LoVo (cell line): Measurements from ENCODE around the gene KPTN.

Source experiments
- DNase-seq: peaks from one replicate; pipeline ENCODE4 v3.0.0-alpha.2; 2016; ENCODE audit warnings: low spot score

Gene KPTN

DNA sequence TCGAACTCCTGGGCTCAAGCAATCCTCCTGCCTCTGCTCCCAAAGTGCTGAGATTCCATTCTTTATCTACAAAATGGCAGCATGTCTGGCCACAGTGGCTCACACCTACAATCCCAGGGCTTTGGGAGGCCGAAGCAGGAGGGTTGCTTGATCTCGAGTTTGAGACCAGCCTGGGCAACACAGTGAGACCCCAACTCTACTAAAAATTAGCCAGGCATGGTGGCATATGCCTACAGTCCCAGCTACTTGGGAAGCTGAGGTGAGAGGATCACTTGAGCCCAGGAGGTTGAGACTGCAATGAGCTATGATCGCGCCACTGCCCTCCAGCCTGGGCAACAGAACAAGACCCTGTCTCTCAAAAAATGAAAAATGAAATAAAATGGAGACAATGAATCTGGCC, 24.7 kb upstream of the KPTN start:
- DNase-seq = no peak

DNA sequence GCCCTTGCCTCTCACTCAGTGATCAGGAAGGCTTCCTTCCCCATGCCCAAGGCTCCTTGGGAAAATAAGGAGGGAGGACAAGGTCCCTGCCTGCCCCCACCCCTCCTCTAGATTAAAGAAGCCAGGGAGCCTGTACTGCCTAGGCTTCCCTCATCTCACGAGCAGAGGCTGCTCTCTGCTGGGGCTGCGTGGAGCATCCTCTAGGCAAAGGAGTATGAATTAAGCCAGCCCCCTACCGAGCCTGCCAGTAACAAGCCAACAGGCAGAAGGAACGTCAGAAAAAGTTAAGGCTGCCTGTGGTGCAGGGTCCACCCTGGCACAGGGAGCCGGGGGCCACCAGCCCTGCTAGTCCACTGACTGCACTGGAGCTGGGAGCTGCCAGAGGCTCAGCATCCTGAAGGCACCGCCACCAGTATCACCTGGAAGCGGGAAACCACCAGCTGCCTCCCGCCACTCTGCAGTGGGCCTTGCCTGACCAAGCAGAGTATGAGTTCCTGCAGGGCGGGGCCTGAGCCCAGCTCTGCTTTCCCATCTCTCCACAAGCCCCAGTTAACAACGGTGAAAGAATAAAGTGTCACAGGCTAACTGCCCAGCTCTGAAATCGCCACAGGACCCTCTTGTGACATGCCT, 24.0 kb upstream of the KPTN start:
- DNase-seq = no peak

DNA sequence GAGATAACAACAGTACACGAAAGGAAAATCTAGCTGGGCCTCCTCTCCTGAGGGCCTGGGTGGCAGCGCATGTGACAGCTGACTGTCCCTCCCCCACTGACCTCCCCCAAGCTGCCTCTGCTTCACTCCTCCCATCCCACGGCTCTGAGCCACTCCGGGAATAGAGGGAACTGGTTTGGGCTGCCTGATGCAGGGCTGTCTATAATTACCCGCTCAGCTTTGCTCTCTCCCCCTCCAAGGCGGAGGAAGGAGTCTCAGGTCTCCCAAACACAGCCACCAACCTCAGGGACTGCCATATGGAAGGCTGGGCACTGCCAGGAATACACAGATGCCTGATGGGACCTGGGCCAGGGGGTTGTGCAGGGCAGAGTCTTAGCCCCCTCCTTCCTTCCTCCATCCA, 23.0 kb upstream of the KPTN start:
- DNase-seq = no peak

GRCh38 chr19:47506459-47506858, 22.4 kb upstream of the KPTN start:
- no peak for DNase-seq

DNA sequence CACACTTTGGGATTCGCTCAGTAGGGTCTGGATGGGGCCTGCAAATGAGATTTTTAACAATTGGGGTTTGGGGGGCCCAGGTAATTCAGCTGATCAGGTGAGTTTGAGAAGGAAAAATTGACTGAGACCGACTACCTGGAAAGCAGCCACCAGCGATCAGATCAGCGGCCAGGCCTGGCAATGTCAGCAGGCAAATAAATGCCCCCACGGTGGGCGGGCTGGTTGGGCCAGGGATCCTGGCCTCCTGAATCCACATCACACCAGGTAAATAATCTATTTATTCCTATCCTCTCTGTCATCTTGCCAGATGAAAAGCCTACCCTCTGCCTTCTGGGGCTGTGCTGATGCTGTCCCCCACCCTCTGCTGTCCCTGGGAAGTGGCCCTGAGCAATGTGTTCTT, 21.5 kb upstream of the KPTN start:
- DNase-seq = no peak

GRCh38 chr19:47503826-47504150, 19.8 kb upstream of the KPTN start:
- no peak for DNase-seq

GRCh38 chr19:47503130-47503825, 19.3 kb upstream of the KPTN start:
- no peak for DNase-seq

DNA sequence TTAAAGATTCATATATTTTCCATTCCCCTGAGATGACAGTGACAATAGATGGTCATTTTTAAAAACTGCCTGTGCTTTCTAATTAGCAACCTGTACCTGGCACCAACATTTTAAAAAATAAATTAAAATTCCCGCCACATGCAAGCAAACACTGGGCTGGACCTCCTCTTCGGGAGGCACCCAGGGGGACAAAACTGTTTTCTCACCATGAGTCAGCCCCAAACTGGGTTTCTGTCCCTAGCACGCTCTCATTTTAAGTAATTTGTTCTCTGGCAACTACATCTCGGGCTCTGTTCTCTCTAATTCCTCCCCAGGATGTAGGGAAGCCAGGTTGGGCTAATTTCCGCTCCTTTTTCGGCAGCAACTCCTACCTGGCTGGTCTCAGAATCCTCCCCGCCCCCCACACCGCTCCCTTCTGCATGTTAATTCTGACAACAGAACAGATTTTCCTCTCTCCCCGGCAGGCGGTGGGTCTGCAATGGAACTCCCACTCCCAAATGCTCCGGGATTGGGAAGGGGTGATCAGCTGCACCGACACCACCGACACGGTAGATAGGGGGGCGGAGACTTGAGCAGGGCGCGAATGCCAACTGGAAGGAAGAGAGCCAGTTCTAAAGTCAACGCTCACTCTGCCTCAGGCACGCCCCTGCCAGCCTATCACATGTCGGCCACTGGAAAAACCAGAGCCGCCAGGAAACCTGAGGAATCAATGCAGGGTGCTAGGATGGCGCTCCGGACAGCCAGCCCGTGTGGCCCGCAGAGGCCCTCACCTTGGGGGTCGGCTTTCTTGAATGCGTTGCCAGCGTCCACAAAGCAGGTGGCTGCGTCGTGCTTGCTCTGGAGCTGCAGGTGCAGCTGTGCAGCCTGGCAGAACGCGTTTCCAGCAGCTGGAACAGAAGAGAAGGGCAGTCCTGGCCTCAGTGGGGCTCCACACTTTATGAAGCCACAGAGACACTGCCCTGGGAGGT, 16.1 kb upstream of the KPTN start:
- DNase-seq = no peak

GRCh38 chr19:47499371-47499770, 15.4 kb upstream of the KPTN start:
- DNase-seq = no peak

DNA sequence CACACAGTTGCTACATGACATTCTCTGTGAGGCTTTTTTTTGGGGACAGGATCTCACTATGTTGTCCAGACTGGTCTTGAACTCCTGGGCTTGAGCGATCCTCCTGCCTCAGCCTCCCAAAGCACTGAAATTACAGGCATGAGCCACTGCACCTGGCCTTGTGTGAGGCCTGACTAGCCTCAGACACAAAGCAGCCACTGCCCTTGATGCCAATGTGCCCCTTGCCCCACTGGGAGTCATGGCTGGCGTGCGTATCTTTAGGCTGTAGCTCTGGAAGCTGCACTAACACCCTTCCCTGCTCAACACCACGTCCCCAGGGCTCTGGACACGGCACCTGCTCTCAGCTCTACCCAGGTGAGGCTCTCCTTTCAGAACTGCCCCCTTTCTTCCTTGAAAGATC, 14.5 kb upstream of the KPTN start:
- no peak for DNase-seq

DNA sequence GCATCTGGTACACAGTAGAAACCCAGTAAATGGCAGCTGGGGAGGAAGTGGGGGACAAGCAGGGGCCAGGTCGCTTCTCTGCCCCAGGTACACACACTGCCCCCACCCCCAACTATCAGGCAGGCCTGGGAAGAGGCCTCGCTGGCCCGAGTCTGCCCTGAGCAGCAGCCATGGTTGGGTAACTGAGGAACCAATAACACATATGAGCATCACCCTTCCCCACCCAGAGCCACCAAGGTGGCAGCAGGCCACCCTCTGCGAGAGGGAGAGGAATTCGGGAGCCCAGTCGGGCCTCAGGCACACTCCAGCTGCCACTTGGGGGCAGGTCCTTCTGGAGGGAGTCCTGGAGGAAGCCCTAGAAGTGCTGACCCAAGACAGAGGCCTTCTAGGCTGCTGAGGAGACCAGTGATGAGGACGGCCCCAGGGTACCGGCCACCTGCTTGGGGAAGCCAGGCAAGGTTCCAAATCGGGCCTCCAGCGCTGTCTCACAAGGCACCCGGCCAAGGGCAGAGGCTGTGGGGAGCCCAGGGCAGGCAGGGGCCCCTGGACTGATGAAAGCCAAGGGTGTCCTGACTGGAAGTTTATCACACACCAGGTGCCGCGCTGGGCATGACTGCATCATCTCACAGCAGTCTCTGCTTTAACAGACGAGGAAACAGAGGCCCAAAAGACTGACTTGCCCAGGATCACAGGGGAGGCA, 14.0 kb upstream of the KPTN start:
- DNase-seq = no peak

DNA sequence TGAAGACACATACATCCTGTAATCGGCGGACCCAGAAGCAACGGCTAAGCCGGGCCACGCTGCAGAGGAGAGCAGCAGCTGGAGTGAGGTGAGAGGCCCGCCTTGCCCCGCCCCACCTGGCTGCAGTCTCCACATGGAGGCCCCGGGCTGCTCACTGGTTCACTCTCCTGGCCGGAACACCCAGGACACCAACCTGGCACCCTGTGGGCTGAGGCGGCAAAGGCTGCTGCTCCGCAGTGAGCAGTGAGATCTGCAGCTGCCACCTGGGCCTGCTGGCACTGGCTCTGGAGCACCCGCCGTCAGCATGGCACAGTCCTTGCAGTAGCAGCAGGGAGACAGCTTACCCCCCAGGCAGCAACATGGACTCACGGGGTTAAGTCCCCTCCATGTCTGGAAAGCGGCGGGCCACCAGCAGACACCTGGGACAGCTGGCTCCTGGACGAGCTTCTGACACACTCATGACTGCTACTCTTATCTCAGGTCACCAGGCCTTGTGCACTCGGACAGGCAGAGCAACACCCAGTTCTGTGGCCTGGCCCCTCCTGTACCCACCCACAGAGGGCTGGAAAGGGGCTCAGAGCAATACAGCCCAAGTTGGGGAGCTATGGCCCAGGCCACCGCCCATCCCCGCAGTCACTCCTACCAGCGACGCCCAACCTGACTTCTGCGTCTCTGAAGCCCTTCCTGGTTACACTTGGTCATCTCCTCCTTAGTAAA, 13.2 kb upstream of the KPTN start:
- DNase-seq = no peak

DNA sequence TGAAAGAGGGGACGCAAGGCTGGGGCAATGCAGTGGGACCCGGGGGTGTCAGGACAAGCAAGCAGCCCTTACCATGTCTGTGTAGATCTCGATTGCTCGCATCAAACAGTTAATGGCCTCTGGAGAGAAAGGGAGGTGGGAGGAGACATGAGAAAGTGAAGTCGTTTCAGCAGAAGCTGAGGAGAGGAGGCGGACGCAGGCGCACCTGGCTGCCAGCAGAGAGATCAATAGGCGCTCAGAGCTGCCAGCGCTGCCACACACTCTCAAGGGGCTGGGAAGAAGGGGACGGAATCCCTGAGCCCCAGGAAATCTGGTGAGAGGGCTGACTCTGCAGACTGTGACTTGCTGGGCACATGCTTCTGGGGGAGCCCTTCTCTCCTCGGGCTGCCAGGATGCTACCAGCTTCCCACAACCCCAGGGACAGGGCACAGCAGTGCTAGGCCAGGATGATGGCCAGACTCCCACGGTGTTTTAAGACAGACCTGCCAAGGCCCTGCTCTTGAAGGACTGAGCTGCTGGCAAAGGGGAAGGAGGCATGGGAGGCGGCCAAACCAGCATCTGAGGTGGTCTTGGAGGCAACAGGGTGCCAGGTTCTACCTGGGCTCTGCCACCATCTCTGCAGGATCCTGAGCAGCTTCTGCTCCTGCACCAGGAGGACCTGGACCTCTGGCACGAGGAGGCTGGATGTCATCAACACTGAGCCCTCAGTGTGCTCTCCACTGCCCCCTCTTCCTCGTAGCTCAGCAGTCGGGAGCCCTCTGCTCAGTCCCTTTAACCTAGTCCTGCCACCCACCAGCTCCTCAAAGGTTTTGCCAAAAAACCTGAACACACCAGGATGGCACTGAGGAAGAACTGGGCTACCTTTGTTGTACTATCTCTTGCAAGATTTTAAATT, 11.7 kb upstream of the KPTN start:
- no peak for DNase-seq

DNA sequence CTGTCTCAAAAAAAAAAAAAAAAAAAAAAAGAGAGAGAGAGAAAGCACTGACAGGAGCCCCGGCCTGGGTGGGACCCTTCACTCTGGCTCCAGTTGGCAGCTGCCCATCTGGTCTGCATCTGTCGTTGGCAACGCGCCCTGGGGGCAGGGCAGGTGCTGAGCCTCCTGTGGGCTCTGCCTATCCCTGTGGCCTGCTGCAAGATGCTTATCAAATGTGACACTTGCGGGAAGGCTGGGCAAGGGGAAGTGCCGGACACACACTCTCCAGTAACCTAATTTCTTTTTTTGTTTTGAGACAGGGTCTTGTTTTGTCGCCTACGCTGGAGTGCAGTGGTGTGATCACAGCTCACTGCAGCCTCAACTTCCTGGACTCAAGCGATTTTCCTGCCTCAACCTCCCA, 10.7 kb upstream of the KPTN start:
- no peak for DNase-seq

- DNase-seq = no peak
These were observed 10.2 kb upstream of the KPTN start for GRCh38 chr19:47494211-47494547.

- DNase-seq = no peak
These were observed 9.6 kb upstream of the KPTN start for GRCh38 chr19:47493378-47494210.

GRCh38 chr19:47492571-47493377, 8.8 kb upstream of the KPTN start:
- no peak for DNase-seq

DNA sequence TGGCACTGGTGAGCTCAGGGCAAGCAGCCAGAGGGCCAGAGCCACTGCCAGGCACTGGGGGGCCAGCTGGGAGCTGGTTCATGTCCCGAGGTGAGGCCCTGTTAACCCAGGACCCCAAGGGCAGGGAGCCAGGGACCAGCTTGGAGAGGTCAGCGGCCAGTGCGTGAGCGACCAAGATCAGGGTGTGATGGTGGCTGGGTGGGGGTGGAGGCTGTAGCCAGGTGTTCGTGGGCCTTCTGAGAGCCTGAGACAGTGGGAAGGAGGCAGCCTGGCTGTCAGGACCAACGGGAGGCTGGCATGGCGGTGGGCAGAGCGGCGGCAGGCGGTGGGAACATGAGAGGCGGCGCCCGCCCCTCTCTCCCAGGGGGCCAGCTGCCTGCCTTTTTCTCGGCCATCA, 8.1 kb upstream of the KPTN start:
- no peak for DNase-seq
